Kidney (tissue), 14 donors: ENCODE measurements around the gene ARFRP1. TPM values are rescaled to one million over a fixed set of nuclear protein-coding genes. Genes with fewer than 3 reads are reported as not detected.

Source experiments
- DNase-seq, 5 donors: peaks; one replicate each; pipeline ENCODE4 v3.0.0-alpha.2; 2013 to 2020
- FAIRE-seq: peaks from 2 replicates; lab custom pipeline; 2012; peaks lifted over from hg19 to GRCh38; lab: Jason Lieb, UNC
- H3K27ac ChIP-seq, 2 donors: one replicate each; pipeline ENCODE4 v1.7.0; 2013; ENCODE audit warnings: low read depth in 2 of 2, low read length in 2 of 2, inconsistent platforms in 1 of 2
- H3K27me3 ChIP-seq: one replicate; pipeline ENCODE4 v1.7.1; 2013; ENCODE audit warnings: low read length, inconsistent platforms; ENCODE audit not compliant: control insufficient read depth, insufficient read depth
- H3K36me3 ChIP-seq, 3 donors: one replicate each; pipeline versions ENCODE4 v1.7.0 to v1.7.1; 2013; ENCODE audit warnings: low read length in 3 of 3, control low read depth in 1 of 3, inconsistent platforms in 1 of 3; ENCODE audit not compliant: insufficient read depth in 3 of 3, control insufficient read depth in 2 of 3
- H3K4me1 ChIP-seq, 3 donors: one replicate each; pipeline versions ENCODE4 v1.7.0 to v1.7.1; 2013; ENCODE audit warnings: low read length in 3 of 3, inconsistent platforms in 1 of 3, low read depth in 1 of 3; ENCODE audit not compliant: control insufficient read depth in 2 of 3, insufficient read depth in 2 of 3
- H3K4me3 ChIP-seq, 3 donors: one replicate each; pipeline versions ENCODE4 v1.7.0 to v1.8.1; 2013; ENCODE audit warnings: low read length in 3 of 3, control low read depth in 1 of 3, inconsistent platforms in 1 of 3
- H3K9ac ChIP-seq, 3 donors: one replicate each; pipeline versions ENCODE4 v1.7.0 to v1.7.1; 2013; ENCODE audit warnings: low read length in 3 of 3, control low read depth in 1 of 3, inconsistent platforms in 1 of 3
- H3K9me3 ChIP-seq, 3 donors: one replicate each; pipeline versions ENCODE4 v1.7.0 to v1.7.1; 2013; ENCODE audit warnings: low read length in 3 of 3, control low read depth in 1 of 3, inconsistent platforms in 1 of 3; ENCODE audit not compliant: control insufficient read depth in 2 of 3, insufficient read depth in 1 of 3
- CTCF ChIP-seq: IDR thresholded peaks from 3 replicates; pipeline ENCODE4 v1.5.1; 2012; ENCODE audit warnings: mild to moderate bottlenecking, moderate library complexity, borderline replicate concordance; ENCODE audit not compliant: insufficient read depth; ENCODE audit errors: extremely low read depth
- intact Hi-C: fragments of 100-400 bp; cut with DNase I; formaldehyde crosslinking; loops from one replicate; pipeline ENCODE4 v1.11.1; 2022
- polyA plus RNA-seq: library from polyadenylated mRNA; stranded (reverse); fragments of 350-450 nt; fragmentation: Illumina TruSeq; extraction: RNeasy Lipid Tissue Mini Kit (QIAGEN cat#74804); gene quantifications from one replicate; pipeline ENCODE4 v1.2.3, GENCODE V29; 2014; ENCODE audit warnings: low read depth, low replicate concordance; ENCODE audit not compliant: insufficient read depth
- total RNA-seq: library from RNA; stranded (reverse); fragmentation: NEBNext Ultra II Directional; extraction: Animal tissue kit (Norgen Biotek cat#: 25700); gene quantifications from one replicate; pipeline ENCODE4 v1.2.1, GENCODE V29; 2021
- donor health status: control.
- donor health status: control.
- donor health status: control.
- donor health status: control.
- donor health status: control.
- donor health status: DM: yes; HTN: yes; CAD: no.
- donor health status: Normal renal cell carcinoma (clear cell type).

The ARFRP1 gene
- total and polyA plus RNA-seq, 2 donors from 2014 or later = 60.6 to 71.2 TPM

- DNase-seq (peak in 1 of 5 donors; percentile 82), FAIRE-seq (no peak)
- H3K36me3 ChIP-seq = no peaks in the 10 kb centered on the region
- no peak overlapping the region for H3K9ac ChIP-seq
- H3K4me1 ChIP-seq = peaks cover 0 to 32% (median 5%) of the 10 kb centered on the region in 3 donors
- H3K27ac ChIP-seq = peak overlapping the region; percentile 92
- TF ChIP-seq CTCF = no peak
- no peaks in the 10 kb centered on the region for H3K27me3 ChIP-seq
- no peaks in the 10 kb centered on the region for H3K9me3 ChIP-seq
- no peak overlapping the region for H3K4me3 ChIP-seq
- intact Hi-C loops = no loop called here
These were observed 22.3 kb downstream of the ARFRP1 start for GRCh38 chr20:63685269-63686026.

GRCh38 chr20:63682384-63683139 is 25.2 kb downstream of the ARFRP1 start:
- Histone ChIP-seq H3K4me3 (no peak overlapping the region), H3K9me3 (no peaks in the 10 kb centered on the region), H3K9ac (no peak overlapping the region), H3K4me1 (peaks cover 0 to 30% (median 5%) of the 10 kb centered on the region in 3 donors), H3K27me3 (no peaks in the 10 kb centered on the region), H3K27ac (peak overlapping the region; percentile 57 to 67), H3K36me3 (no peaks in the 10 kb centered on the region)
- intact Hi-C loops = no loop called here
- no peak for TF ChIP-seq CTCF
- DNase-seq (peak in 1 of 5 donors; percentile 98), FAIRE-seq (no peak)

- no peaks in the 10 kb centered on the region for H3K27me3 ChIP-seq
- H3K4me1 ChIP-seq = peaks cover 0 to 23% (median 3%) of the 10 kb centered on the region in 3 donors
- no peak for FAIRE-seq
- H3K4me3 ChIP-seq = no peak overlapping the region
- H3K36me3 ChIP-seq = no peaks in the 10 kb centered on the region
- H3K9ac ChIP-seq = no peak overlapping the region
- no peaks in the 10 kb centered on the region for H3K9me3 ChIP-seq
- intact Hi-C loops = no loop called here
- peak in 1 of 5 donors; percentile 71 for DNase-seq
- TF ChIP-seq CTCF = no peak
- H3K27ac ChIP-seq = peak overlapping the region; percentile 32 to 51
These were observed 26.1 kb downstream of the ARFRP1 start for GRCh38 chr20:63681609-63682142.
